Stimulated activated CD8-positive, alpha-beta memory T cell treated with anti-CD3 and anti-CD28 coated beads, Interleukin-15, amount 100 ng/mL, for 1 hour (primary cell): ENCODE results near the gene SEPHS1.
A peak's percentile ranks its signal among the peaks of the same experiment; 100 is the strongest.

ENCODE experiments used
- DNase-seq: peaks from one replicate; pipeline ENCODE4 v3.0.0-alpha.2; 2020; ENCODE audit warnings: low read depth

The SEPHS1 gene

DNA sequence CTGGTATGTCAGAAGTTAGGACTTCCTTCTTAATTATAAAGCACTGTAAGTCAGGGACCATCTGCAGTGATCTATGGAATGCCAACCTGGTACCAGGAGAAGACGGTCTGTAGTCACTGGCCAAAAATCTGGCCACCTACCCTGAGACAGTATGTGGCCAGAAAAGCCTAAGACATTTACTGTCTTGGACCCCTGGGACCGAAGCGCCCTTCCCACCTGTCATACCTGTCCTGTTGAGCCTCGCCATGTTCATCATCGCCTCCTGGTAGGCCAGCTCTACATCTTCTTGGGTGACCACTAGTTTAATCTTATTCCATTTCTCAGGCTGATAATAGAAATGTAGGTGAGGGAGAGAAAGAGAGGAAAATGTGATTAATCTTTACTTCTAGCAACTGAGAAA is 20.0 kb downstream of the SEPHS1 start:
- no peak for DNase-seq

DNA sequence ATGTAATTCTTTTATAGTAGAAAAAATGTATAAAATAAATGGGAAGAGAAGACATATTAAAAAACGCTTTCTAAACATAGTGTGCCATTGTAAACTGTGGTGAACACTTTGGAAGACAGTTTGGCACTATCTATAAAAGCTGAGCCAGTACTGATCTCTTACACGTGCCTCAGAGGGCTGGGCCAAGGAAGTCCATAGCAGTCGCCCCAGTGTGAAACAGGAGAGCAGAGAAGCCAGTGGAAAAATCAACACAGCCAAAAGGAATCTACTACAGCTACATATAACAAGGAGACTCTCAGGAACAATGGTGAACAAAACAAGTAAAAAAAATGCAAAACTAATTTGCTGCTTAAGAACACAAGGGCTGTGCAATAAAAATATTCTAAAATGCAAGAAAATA is 20.6 kb downstream of the SEPHS1 start:
- no peak for DNase-seq

DNA sequence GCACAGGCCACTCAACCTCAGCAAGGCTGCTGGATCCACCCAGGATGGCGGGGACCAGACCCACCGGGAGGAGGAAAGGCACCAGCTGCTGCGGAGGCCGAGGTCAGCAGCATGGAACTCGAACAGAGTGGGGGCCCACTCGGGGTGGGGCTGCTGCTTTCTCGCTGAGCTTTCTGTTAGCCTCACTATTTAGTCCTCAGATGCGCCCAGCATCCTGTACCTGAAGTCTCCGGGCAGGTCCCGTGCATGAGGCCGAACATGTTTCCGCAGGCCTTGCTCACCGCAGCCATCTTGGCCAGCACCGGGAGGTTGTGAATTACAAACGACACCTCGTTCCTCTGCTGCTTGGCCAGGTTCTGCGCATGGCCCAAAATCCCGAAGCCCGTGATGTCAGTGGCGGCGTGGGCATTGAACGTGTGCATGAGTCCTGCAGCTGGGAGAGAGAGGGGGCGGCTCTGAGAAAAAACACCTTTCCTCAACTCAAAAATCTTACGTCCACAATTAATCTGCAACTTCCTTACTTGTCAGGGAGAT is 25.4 kb downstream of the SEPHS1 start:
- no peak for DNase-seq

DNA sequence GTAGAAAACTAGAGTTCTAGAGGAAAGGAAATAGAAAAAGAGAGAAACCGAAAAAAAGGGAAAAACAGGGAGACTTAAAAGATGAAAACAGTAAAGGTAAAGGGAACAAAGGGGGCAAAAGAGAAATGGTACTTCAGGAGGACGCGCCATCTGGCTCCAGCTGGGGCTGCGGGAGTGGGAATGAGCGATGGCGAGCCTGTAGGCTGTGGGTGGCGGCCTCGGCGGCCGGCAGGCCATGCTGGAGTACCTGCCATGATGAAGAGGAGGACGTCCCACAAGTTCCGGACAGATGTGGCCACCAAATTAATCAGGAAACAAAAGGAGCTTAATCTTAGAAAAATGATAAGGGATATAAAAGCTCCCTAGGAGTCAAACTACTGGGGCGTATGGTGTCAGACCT is 26.5 kb downstream of the SEPHS1 start:
- no peak for DNase-seq

DNA sequence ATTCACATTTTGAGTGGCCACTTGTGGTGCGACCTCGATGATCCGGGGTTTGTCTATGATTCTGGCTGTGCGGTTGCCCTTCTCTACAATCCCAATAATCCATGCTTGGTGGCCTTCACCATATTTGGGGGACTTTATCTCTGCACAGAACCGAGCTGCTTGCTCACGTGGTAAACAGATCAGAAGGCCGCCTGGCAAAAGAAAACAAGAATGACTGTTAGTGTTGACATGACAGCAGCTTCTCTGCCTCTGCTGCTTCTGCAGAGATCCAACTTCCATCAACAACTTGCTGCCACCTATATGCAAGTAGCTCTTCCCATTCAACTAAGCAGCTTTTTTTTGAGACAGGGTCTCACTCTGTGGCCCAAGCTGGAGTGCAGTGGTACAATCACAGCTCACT is 28.9 kb downstream of the SEPHS1 start:
- no peak for DNase-seq

DNA sequence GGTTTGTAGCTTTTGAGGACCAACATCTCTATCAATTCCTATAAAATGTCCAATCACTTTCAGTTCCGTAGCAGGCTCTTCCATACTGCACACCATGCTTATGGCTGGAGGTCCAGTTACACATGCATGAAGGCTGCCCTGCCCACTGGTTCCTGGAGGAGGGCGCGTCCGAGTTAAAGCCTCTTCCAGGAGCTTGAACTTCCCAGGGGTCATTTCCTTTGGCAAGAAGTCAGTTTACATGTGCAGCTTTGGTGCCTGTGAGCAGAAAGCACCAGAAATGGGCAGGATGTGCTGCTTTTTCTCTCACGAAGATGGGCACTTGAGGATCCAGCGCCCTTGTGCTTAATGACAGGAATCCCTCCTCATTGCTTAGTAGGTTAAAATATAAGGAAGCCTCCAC is 30.6 kb downstream of the SEPHS1 start:
- DNase-seq, result no peak

DNA sequence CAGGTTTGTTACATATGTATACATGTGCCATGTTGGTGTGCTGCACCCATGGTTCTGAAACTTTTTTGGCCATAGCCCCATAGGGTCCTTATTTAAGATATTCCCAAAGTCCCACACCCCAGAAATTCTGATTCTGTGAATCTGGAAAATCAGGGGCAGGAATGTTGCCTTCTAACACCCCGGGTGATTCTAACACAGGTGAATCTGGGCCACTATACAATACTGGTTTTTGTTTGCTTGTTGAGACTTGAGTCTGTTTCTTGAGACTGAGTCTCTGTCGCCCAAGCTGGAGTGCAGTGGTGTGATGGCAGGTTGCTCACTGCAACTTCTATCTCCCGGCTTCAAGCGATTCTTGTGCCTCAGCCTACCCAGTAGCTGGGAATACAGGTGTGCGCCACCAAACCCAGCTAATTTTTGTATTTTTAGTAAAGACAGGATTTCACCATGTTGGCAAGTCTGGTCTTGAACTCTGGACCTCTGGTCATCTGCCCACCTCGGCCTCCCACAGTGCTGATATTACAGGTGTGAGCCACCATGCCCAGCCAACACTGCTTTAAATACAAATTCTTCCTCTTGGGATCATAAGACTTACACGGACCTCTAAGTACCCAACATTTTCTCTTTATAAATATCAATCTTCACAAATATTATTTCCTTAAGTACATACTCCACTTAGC is 31.3 kb downstream of the SEPHS1 start:
- no peak for DNase-seq

DNA sequence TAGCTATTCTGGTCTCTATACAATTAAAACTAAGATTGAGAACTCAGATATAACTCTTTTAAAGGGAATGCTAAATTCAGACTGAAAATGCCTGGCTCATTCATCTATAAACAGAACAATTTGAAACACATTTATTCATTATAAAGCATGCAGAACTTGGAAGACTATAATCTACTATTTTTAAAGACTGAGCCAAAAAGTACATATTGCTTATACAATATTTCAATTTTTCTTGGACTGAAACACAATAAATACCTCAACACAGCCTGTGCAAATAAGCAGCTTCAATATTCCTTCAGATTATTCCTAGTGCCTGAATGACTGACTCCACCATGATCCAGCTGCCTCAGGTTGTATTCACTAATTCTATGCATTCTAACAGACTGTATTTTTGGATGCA is 32.7 kb downstream of the SEPHS1 start:
- DNase-seq, result no peak

DNA sequence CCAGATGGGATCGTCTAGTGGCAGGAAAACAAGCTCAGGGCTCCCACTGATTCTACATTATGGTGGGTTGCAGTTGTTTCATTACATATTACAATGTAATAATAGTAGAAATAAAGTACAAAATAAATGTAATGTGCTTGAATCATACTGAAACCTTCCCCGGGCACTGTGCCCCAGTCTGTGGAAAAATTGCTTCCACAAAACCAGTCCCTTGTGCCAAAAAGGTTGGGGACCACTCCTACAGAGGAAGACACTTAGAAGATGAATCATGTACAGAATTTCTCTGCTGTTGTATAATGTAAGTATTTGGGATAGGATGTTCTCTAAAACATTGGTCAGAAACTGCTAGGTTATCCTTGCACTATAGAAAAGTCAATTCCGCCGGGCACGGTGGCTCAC is 36.9 kb downstream of the SEPHS1 start:
- no peak for DNase-seq

DNA sequence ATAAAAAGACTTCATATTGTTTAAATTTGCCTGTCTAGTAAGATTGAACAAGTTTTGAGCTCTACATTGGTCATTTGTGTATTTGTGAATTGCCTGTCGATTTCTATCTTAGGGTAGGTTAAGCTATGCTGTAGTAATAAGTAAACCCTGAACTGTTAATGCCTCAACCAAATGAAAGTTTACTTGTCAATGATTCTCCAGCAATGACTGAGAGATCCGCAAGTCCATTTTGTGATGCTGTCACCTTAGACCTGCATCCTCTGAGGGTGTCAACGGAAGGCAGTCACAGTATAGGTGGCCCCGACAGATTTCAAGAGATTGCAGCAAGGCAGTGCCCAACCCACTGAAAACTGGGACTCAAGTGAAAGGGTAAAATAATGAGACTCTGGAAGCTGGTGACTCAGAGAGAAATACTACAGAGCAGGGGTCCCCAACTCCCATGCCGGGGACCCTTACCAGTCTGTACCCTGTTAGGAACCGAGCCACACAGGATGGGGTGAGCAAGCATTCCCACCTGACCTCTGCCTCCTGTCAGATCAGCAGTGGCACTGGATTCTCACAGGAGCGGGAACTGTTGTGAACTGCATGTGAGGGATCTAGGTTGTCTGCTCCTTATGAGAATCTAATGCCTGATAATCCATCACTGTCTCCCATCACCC is 37.4 kb downstream of the SEPHS1 start:
- DNase-seq, result no peak

DNA sequence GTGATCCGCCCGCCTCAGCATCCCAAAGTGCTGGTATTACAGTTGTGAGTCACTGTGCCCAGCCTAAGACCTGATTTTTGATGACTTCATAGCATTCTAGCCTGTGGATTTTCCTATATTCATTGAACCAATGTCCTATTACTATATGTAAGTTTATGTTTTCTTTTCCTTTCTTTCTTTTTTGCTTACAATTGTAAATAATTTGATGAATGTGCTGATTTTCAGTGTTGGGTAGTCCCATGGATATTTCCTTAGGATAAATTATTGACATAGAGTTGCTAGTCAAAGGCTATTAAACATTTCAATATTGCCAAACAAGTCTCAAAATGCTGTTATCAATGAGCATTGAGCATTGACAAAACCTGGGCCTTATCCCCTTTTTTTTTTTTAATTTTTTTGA is 38.3 kb downstream of the SEPHS1 start:
- DNase-seq, result no peak

DNA sequence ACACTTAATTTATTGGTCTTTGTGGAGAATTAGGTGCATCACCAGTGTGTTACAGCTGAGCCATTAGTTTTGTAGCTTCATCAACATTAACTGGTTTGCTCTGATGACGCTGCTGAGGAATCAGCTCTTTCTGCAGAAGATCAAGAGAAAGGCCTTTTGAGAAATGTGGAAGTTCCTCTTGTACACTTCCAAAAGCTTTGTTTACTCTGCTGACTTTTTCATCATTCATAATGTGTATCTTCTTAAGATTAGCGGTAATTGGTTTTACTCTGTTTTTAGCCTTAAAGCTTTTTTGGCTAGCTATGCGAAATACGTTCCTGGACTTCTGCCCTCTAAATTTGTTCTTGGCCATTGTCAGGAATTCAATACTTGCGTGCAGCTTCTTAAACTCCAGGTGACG is 40.0 kb downstream of the SEPHS1 start:
- DNase-seq, result no peak

DNA sequence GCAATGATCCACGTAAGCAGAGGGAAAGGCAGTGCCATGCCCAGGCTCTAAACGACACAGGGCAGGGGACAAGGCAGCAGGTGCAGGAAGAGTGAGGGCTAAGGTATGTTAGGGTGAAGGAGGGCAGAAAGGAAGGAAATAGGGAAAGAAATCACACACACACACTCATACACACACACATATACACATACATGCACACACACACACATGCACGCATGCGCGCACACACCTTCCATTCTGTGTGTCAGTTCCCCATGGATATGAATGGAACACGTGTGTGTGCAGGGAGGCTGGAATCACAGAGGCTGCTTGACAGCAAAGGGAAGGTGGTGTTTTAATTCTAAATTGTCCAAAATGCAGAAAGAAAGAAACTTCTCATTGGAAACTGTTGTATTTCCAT is 42.0 kb downstream of the SEPHS1 start:
- DNase-seq, result no peak

DNA sequence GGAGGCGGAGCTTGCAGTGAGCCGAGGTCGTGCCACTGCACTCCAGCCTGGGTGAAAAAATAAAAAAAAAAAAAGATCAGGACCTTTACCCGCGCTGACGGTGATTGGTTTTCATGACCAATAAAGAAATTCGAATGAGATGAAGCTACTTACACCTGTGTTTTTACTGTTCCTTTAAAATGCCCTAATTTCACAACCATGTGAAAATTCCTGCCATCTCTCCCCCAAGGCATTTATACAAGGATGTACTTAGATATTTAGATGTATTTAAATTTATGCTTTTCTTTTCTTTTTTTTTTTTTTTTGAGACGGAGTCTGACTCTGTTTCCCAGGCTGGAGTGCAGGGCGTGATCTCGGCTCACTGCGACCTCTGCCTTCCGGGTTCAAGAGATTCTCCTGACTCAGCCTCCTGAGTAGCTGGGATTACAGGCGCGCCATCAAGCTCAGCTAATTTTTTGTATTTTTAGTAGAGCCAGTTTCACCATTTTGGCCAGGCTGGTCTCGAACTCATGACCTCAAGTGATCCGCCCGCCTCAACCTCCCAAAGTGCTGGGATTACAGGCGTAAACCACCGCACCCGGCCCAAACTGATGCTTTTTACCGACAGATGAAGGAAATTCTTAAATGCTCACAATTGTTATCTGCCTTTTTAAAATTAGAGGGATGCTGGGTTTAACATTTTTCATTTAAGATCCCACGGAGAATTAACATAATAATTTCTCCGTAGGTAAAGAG is 45.1 kb downstream of the SEPHS1 start:
- DNase-seq, result no peak

DNA sequence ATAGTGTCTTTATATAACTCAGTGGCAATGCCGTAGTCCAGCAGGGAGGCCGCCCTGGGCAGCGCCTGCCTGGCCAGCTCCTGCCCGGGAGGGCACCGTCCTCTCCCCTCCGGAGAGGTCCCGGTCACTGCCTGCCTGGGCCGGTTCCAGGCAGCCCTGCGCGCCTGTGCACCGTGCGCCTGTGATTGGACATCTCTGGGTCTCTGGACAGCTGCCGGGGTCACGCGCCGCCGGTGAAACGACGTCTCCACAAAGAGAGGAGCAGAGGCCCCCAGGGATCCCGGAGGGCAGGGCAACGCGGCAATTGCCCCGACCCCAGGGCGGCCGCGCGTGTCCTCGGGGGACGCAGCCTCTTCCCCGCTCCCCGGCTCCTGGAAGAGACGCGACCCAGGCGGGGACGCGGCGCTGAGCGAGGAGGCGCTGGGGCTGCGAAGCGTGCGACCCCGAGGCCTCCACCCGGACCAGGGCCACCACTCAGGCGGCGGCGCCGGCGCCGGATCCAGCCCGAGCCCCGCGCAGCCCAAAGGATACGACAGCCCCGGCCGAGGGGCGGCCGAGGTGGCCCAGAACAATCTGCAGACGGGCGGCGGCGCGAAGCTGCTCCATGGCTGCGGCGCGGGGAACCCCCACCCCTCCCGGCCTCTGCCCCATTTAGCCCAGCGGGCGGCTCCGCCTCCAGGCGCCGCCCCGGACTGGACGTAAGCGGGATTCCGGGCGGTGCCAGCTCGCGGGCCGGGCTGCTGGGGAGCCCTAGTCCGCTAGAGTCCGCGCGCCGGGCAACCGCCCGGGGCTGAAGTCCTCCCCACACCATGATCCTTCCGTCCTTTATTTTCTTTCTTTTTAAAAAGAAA is 48.4 kb downstream of the SEPHS1 start, which contains the start of gene PHYH:
TSS of gene PHYH (minus strand) at position 628 of the 851 bp plus-strand sequence. CDS start at position 606, 22 bp downstream.
- DNase-seq, result peak; percentile 61

DNA sequence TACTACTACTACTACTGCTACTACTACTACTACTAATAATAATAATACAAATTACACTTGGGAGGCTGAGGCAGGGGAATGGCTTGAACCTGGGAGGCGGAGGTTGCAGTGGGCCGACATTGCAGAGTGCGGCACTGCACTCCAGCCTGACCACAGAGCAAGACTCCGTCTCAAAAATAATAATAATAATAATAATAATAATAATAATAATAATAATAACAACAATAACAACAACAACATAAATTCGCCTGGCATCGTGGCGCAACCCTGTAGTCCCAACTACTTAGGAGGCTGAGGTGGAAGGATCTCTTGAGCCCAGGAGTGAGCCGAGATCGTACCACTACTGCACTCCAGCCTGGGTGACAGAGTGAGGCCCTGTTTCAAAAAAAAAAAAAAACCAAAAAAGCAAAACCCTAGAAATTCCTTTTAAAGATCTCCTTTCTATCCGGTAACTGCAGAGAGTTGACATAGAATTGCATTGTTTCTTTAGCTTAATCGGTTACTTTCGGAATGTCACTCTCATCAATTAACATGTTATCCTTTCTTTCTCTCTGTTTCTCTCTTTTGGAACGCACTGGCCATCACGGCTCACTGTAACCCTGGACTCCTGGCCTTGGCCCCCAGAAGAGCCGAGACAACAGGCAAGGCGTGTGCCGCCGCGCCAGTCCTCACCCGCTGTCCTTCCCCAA is 49.2 kb downstream of the SEPHS1 start:
- no peak for DNase-seq

DNA sequence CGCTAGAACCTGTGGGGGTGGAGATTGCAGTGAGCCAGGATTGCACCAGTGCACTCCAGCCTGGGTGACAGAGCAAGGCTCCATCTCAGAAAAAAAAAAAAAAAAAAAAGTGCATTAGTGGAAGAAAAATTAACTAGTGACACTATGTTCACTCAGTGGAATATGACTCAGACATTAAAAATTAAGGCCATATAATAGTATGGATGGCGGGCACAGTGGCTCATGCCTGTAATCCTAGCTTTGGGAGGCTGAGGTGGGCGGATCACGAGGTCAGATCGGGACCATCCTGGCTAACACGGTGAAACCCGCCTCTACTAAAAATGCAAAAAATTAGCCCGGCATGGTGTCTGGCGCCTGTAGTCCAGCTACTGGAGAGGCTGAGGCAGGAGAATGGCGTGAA is 51.6 kb downstream of the SEPHS1 start:
- no peak for DNase-seq

DNA sequence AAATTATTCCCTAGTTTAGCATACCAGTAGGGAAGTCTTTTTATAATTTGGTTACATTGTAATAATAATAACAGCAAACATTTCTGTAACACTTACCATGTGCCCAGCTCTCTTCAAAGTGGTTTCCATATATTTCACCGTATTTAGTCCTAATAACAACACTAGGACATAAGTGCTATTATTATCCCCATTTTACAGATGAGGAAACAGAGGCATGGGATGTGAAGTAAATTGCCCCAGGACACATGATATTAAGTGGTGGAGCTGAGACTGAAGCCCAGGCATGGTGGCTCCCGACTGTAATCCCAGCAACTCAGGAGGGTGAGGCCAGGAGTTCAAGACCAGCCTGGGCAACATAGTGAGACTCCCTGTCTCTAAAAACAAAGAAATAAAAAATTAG is 53.3 kb downstream of the SEPHS1 start:
- DNase-seq, result no peak

DNA sequence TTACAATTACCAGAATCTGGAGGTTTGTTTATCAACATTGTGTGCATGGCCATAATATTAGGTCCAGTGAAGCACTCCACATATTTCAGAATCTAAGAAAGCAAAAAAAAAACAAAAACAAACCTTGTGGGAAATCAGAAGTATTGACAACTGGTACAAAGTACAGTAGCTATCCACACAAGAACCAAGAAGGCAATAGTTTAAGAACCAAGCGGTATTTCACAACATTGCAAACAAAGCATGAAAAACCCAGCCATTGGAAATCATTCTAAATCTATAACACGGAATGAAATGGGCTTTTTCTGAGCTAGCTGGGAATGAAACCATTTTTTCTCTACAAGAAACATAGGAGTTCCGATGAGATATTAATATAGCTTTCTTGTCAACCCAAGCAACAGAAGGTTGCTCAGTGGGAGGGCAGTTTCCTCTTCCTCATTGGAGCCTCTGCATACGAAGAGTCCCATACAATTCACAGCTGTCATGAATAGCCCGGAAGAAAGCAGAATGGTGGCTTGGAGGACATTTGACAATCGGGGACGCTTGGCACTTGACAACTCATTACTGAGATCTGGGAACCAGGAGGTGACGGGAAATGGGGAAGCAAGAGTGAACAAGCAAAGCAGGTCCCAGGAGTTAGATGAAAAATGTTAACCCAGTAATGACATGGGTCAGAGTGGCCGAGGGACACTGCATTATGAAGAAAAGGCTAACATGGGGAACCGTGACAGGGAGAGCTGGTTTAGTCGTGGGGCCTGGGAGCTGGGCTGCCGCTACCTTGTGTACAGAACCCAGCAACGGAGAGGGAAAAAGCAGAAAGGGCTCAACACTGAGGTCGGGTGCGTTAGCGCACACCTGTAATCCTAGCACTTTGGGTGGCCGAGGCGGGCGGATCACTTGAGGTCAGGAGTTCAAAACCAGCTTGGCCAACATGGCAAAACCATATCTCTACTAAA is 56.0 kb downstream of the SEPHS1 start:
- DNase-seq, result no peak

DNA sequence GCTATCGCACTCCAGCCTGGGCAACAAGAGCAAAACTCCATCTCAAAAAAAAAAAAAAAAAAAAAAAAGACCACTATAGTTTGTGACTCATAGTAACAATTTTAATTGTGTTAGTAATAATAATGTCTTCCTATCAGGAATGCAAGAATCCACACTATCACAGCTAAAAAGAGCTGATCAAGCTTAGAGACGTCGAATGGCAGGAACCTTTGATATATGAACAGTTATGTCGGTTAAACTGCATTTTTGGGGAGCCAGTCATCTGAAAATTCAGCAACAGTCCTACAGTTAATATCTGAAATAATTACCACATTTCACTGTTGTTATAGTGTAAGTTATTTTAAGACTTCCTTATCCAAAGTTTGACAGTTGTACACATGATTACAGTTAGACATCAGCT is 57.0 kb downstream of the SEPHS1 start:
- DNase-seq, result no peak
